H1 (cell line): Measurements from ENCODE around the gene KLHDC8A. TPM values are rescaled to one million over a fixed set of nuclear protein-coding genes. Genes with fewer than 3 reads are reported as not detected.

Experiments
- CTCF ChIA-PET: fragments of 300-600 bp; sonication (Branson Sonifier 250); formaldehyde crosslinking; loops from one replicate; lab custom pipeline; 2021; ENCODE audit not compliant: partially characterized antibody; lab: Charles Lee
- POLR2A ChIA-PET: fragments of 300-600 bp; sonication (Branson Sonifier 250); formaldehyde crosslinking; loops from one replicate; lab custom pipeline; 2021; ENCODE audit warnings: inconsistent platforms; ENCODE audit not compliant: partially characterized antibody; lab: Charles Lee
- DNase-seq, 2 experiments: peaks; one replicate each; pipeline versions ENCODE4 v3.0.0 to v3.0.0-alpha.2; 2010 to 2022; ENCODE audit warnings: low spot score in 2 of 2, low read depth in 1 of 2, mixed read lengths in 1 of 2
- FAIRE-seq: peaks from 2 replicates; lab custom pipeline; 2011; peaks lifted over from hg19 to GRCh38; lab: Jason Lieb, UNC
- H2AFZ ChIP-seq: 2 replicates; pipeline ENCODE4 v1.8.1; 2012; ENCODE audit warnings: low read length, inconsistent platforms
- H2AK5ac ChIP-seq: 2 replicates; pipeline ENCODE4 v1.6.1; 2013; ENCODE audit warnings: low read depth, low read length
- H2BK120ac ChIP-seq: replicated peaks from 2 replicates; pipeline ENCODE3; 2013; ENCODE audit warnings: low read depth, low read length, inconsistent platforms
- H2BK12ac ChIP-seq: 2 replicates; pipeline ENCODE4 v1.6.1; 2013; ENCODE audit warnings: low read depth, low read length
- H2BK15ac ChIP-seq: 2 replicates; pipeline ENCODE4 v1.6.1; 2013; ENCODE audit warnings: low read length
- H2BK20ac ChIP-seq: 2 replicates; pipeline ENCODE4 v1.6.1; 2013; ENCODE audit warnings: low read length
- H2BK5ac ChIP-seq: 2 replicates; pipeline ENCODE4 v1.6.1; 2013; ENCODE audit warnings: low read depth, low read length
- H3K14ac ChIP-seq: 2 replicates; pipeline ENCODE4 v1.6.1; 2013; ENCODE audit warnings: inconsistent platforms; ENCODE audit not compliant: insufficient read length
- H3K18ac ChIP-seq: 2 replicates; pipeline ENCODE4 v1.6.1; 2013; ENCODE audit warnings: low read length; ENCODE audit errors: extremely low read depth
- H3K23ac ChIP-seq: 2 replicates; pipeline ENCODE4 v1.6.1; 2013; ENCODE audit warnings: inconsistent platforms; ENCODE audit not compliant: insufficient read length
- H3K23me2 ChIP-seq: 2 replicates; pipeline ENCODE4 v1.6.1; 2013; ENCODE audit warnings: low read depth, low read length
- H3K27ac ChIP-seq: 2 replicates; pipeline ENCODE4 v1.6.1; 2011; ENCODE audit warnings: low read depth, low read length, inconsistent platforms
- H3K27me3 ChIP-seq, 4 experiments: replicated peaks in 1 of 4; 1 replicate in 1 of 4; 2 replicates in 3 of 4; pipeline versions ENCODE4 v1.6.1 to v1.8.1; 2011 to 2013; ENCODE audit warnings: low read length in 3 of 4, mild to moderate bottlenecking in 3 of 4, inconsistent platforms in 2 of 4, mixed read lengths in 2 of 4, moderate library complexity in 1 of 4; ENCODE audit not compliant: control insufficient read depth in 3 of 4, insufficient read depth in 3 of 4; ENCODE audit errors: extremely low read depth in 1 of 4
- H3K36me3 ChIP-seq, 4 experiments: 2 replicates each; pipeline versions ENCODE4 v1.6.1 to v1.8.1; 2011 to 2013; ENCODE audit warnings: mild to moderate bottlenecking in 4 of 4, low read length in 3 of 4, moderate library complexity in 2 of 4, control low read depth in 1 of 4, inconsistent platforms in 1 of 4; ENCODE audit not compliant: insufficient read depth in 4 of 4, control insufficient read depth in 2 of 4
- H3K4ac ChIP-seq: replicated peaks from 2 replicates; pipeline ENCODE3; 2013; ENCODE audit warnings: low read length, low read depth, mixed read lengths, inconsistent platforms; ENCODE audit not compliant: insufficient read length
- H3K4me1 ChIP-seq, 4 experiments: replicated peaks in 1 of 4; 1 replicate in 1 of 4; 2 replicates in 3 of 4; pipeline versions ENCODE4 v1.6.1 to v1.8.1; 2011 to 2013; ENCODE audit warnings: low read length in 3 of 4, inconsistent platforms in 2 of 4, mixed read lengths in 1 of 4; ENCODE audit not compliant: insufficient read depth in 4 of 4, control insufficient read depth in 3 of 4
- H3K4me2 ChIP-seq, 2 experiments: 2 replicates each; pipeline versions ENCODE4 v1.6.1 to v1.8.1; 2011 to 2013; ENCODE audit warnings: low read depth in 2 of 2, low read length in 2 of 2, control low read depth in 1 of 2, inconsistent platforms in 1 of 2, mild to moderate bottlenecking in 1 of 2; ENCODE audit not compliant: insufficient read depth in 1 of 2
- H3K4me3 ChIP-seq, 4 experiments: fragments of 200-600, 300-600 bp in 1 of 4; sonication (generic), shearing (Covaris generic), sonication (Bioruptor Twin) in 1 of 4; 2 replicates each; pipeline versions ENCODE4 v1.5.1 to v1.8.1; 2011 to 2016; ENCODE audit warnings: low read length in 4 of 4, low read depth in 3 of 4, control low read depth in 2 of 4, inconsistent platforms in 2 of 4, mild to moderate bottlenecking in 2 of 4, mixed read lengths in 1 of 4, moderate library complexity in 1 of 4; ENCODE audit not compliant: insufficient read depth in 2 of 4; ENCODE audit errors: extremely low read depth in 1 of 4
- H3K56ac ChIP-seq: replicated peaks from 2 replicates; pipeline ENCODE3; 2013; ENCODE audit warnings: low read depth, mild to moderate bottlenecking, mixed read lengths, low read length, inconsistent platforms; ENCODE audit not compliant: insufficient read length
- H3K79me1 ChIP-seq: 2 replicates; pipeline ENCODE4 v1.6.1; 2013; ENCODE audit warnings: low read depth, low read length, control low read depth
- H3K79me2 ChIP-seq, 2 experiments: 2 replicates each; pipeline versions ENCODE4 v1.6.1 to v1.8.1; 2012 to 2013; ENCODE audit warnings: low read length in 2 of 2, mild to moderate bottlenecking in 2 of 2, inconsistent platforms in 1 of 2; ENCODE audit not compliant: insufficient read depth in 2 of 2, control insufficient read depth in 1 of 2
- H3K9ac ChIP-seq, 4 experiments: replicated peaks in 1 of 4; 1 replicate in 1 of 4; 2 replicates in 3 of 4; pipeline versions ENCODE4 v1.6.1 to v1.8.1; 2011 to 2013; ENCODE audit warnings: low read depth in 3 of 4, low read length in 3 of 4, control low read depth in 2 of 4, mild to moderate bottlenecking in 2 of 4, moderate library complexity in 2 of 4, inconsistent platforms in 1 of 4; ENCODE audit errors: extremely low read depth in 1 of 4
- H3K9me3 ChIP-seq, 2 experiments: 2 replicates each; pipeline versions ENCODE4 v1.6.1 to v1.8.1; 2012 to 2013; ENCODE audit warnings: mild to moderate bottlenecking in 2 of 2, moderate library complexity in 2 of 2, control low read depth in 1 of 2, inconsistent platforms in 1 of 2, low read depth in 1 of 2, low read length in 1 of 2, mixed read lengths in 1 of 2; ENCODE audit not compliant: insufficient read depth in 2 of 2
- H4K20me1 ChIP-seq, 2 experiments: replicated peaks in 1 of 2; 2 replicates each; pipeline versions ENCODE3 to v1.8.1; 2011 to 2013; ENCODE audit warnings: inconsistent platforms in 2 of 2, low read length in 2 of 2, mild to moderate bottlenecking in 1 of 2; ENCODE audit not compliant: insufficient read depth in 2 of 2, control insufficient read depth in 1 of 2
- H4K5ac ChIP-seq: 2 replicates; pipeline ENCODE4 v1.6.1; 2013; ENCODE audit warnings: low read length, low read depth, mixed read lengths, inconsistent platforms; ENCODE audit not compliant: insufficient read length
- H4K8ac ChIP-seq: 2 replicates; pipeline ENCODE4 v1.8.0; 2013; ENCODE audit warnings: mild to moderate bottlenecking, moderate library complexity, low read length, inconsistent platforms; ENCODE audit not compliant: insufficient read depth; ENCODE audit errors: extremely low read depth
- H4K91ac ChIP-seq: replicated peaks from 2 replicates; pipeline ENCODE3; 2013; ENCODE audit warnings: low read length, mixed read lengths, inconsistent platforms; ENCODE audit not compliant: insufficient read length
- CHD1 ChIP-seq: IDR thresholded peaks from 2 replicates; pipeline ENCODE4 v1.6.1; 2012; ENCODE audit warnings: low read depth, low read length, improper control_type of control experiment
- CREB1 ChIP-seq: IDR thresholded peaks from 2 replicates; pipeline ENCODE4 v1.6.1; 2012; ENCODE audit warnings: inconsistent platforms
- GTF2F1 ChIP-seq: IDR thresholded peaks from 2 replicates; pipeline ENCODE4 v1.6.1; 2012; ENCODE audit warnings: low read depth, low read length, improper control_type of control experiment, borderline replicate concordance
- JUND ChIP-seq: IDR thresholded peaks from 2 replicates; pipeline ENCODE4 v1.6.1; 2011; ENCODE audit warnings: mild to moderate bottlenecking, improper control_type of control experiment, low read length
- NANOG ChIP-seq: IDR thresholded peaks from 2 replicates; pipeline ENCODE4 v1.6.1; 2011; ENCODE audit warnings: low read length, low read depth, mild to moderate bottlenecking, inconsistent platforms; ENCODE audit not compliant: insufficient read depth, poor library complexity, severe bottlenecking
- POLR2AphosphoS5 ChIP-seq: IDR thresholded peaks from 2 replicates; pipeline ENCODE4 v1.6.1; 2011; ENCODE audit warnings: low read depth, low read length
- SP1 ChIP-seq: IDR thresholded peaks from 2 replicates; pipeline ENCODE4 v1.6.1; 2011; ENCODE audit warnings: low read depth, low read length
- TEAD4 ChIP-seq: IDR thresholded peaks from 2 replicates; pipeline ENCODE4 v1.6.1; 2012; ENCODE audit warnings: low read depth, low read length, inconsistent platforms, mixed read lengths
- WGBS, 2 experiments: shearing (Covaris generic) in 1 of 2; methylation state at CpG; one replicate each; pipeline versions ENCODE4 v1.1.6 to v1.1.7; 2013 to 2015; ENCODE audit warnings: low lambda C conversion rate in 2 of 2, mixed read lengths in 2 of 2, inconsistent platforms in 1 of 2, low coverage in 1 of 2, missing lambda C conversion rate in 1 of 2; ENCODE audit not compliant: insufficient replicate concordance in 2 of 2, insufficient coverage in 1 of 2, insufficient read length in 1 of 2; ENCODE audit errors: extremely low coverage in 1 of 2, missing lambda C conversion rate in 1 of 2; 5-methylcytosine and 5-hydroxymethylcytosine counted together
- polyA plus RNA-seq, 7 experiments: library from polyadenylated mRNA; depleted of rRNA in 3 of 7; stranded (reverse) in 5 of 7; unstranded in 2 of 7; fragments of >200 nt in 5 of 7; fragments of 200-250 nt in 2 of 7; gene quantifications; 1 replicate in 5 of 7; 2 replicates in 1 of 7; 4 replicates in 1 of 7; pipeline versions ENCODE4 v1.2.1 to v1.2.3, GENCODE V29; 2011 to 2013; ENCODE audit warnings: missing spikeins in 2 of 7, mixed read lengths in 2 of 7
- total RNA-seq: library from RNA; stranded (reverse); fragmentation: NEBNext Ultra II Directional; extraction: Animal tissue kit (Norgen Biotek cat#: 25700); gene quantifications from 2 replicates; pipeline ENCODE4 v1.2.1, GENCODE V29; 2021
- TF ChIP-seq, protein P1 (sequence below), 3 experiments: IDR thresholded peaks; 1 replicate in 2 of 3; 2 replicates in 1 of 3; pipeline versions ENCODE4 v1.5.1 to v1.6.1; 2011; ENCODE audit warnings: low read length in 3 of 3, mild to moderate bottlenecking in 3 of 3, inconsistent platforms in 2 of 3, low read depth in 1 of 3, moderate library complexity in 1 of 3; ENCODE audit not compliant: insufficient read depth in 1 of 3; ENCODE audit errors: control extremely low read depth in 1 of 3

The KLHDC8A gene
- total and polyA plus RNA-seq, 2 of the 8 experiments (the other 6 are each of a cell fraction or from before 2014, with no cell fraction given): 1.9 to 3.4 TPM

DNA sequence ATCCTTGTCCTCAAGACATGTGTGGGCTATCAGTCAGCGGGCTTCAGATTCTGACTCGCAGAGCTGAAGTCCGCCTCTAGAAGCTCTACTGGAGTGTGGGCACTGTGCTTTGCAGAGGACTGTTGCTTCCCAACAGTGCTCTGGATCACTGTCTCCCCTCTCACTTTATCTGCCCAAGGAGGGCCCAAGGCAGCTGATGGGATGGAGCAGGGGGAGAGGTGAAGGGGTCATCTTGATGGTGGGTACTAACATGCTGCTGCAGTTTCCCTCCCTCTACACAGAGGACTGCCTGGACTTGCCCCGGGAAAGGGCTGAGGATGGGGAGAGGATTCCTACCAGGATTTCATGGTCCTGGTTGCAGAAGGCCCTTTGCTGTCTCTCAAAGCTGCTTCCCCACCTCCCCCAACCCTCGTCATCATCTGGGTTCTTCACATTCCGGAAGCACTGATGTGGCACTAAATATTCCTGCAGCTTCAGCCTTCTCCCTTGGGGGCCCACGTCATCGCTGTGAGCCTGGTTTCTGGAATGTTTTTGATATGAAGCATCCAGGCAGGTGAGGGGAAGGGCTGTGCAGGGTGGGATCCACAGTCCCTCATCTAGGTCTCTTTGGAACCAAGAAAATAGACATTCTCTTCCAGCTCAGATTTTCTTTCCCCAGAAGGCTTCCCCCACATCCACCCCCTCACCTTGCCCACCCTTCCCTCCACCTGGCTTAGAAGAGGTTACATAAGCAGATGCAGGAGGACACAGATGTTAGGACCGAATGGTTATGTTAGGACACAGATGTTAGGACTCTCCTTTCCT lies 58.3 kb downstream of the KLHDC8A start:
- peaks cover 40 to 60% (median 46%) of the 10 kb centered on the region in 4 experiments for H3K4me1 ChIP-seq
- H3K9me3 ChIP-seq: no peaks in the 10 kb centered on the region
- 64% methylated on average over 9 of the region's 9 CpGs; no CpG with 5 or more reads in 1 of the 2 experiments for WGBS, 2 experiments
- peak overlapping the region; percentile 78; the same call in 1 of the 2 replicates for H2BK15ac ChIP-seq
- peak overlapping the region in 1 of 4 experiments; percentile 13; a peak in 2 of 7 replicates for H3K9ac ChIP-seq
- H2BK5ac ChIP-seq: peak overlapping the region; percentile 96
- peak overlapping the region; percentile 99 for H2AK5ac ChIP-seq
- H3K27me3 ChIP-seq: no peaks in the 10 kb centered on the region; a peak in 1 of 7 replicates
- no peak overlapping the region for H3K56ac ChIP-seq
- H3K4me2 ChIP-seq: no peak overlapping the region; a peak in 1 of 4 replicates
- peak overlapping the region; percentile 4; the same call in 1 of the 2 replicates for H4K8ac ChIP-seq
- no peaks in the 10 kb centered on the region for H4K20me1 ChIP-seq
- H2BK12ac ChIP-seq: peak overlapping the region; percentile 98
- H3K79me1 ChIP-seq: no peaks in the 10 kb centered on the region
- no peak overlapping the region for H3K4me3 ChIP-seq
- peak overlapping the region; percentile 92 for H2BK20ac ChIP-seq
- peak overlapping the region; percentile 96 for H4K91ac ChIP-seq
- no peak overlapping the region for H3K14ac ChIP-seq
- H3K27ac ChIP-seq: peak overlapping the region; percentile 62
- no peak overlapping the region for H4K5ac ChIP-seq
- H3K23me2 ChIP-seq: peaks cover 2% of the 10 kb centered on the region
- H3K36me3 ChIP-seq: peaks cover 4 to 15% (median 6%) of the 10 kb centered on the region in 4 experiments
- no peak overlapping the region for H3K23ac ChIP-seq
- DNase-seq (peak in 1 of 2 experiments; percentile 59), FAIRE-seq (no peak)
- H2AFZ ChIP-seq: no peak overlapping the region
- ChIA-PET POLR2A (interaction anchor here (1.0 to 8.8 kb wide), 12 partner anchors 11 to 151 kb away, joined by 3 to 124 read pairs (median 8); partner anchors contain the start of gene NUAK2), CTCF (interaction anchor here (0.9 to 67.1 kb wide), 5 partner anchors 21 to 56 kb away, joined by 3 to 2424 read pairs (median 3); partner anchors contain the start of gene NUAK2)
- peaks cover 0 to 6% of the 10 kb centered on the region in 2 experiments; a peak in 1 of 4 replicates for H3K79me2 ChIP-seq
- H3K4ac ChIP-seq: peak overlapping the region; percentile 88
- H2BK120ac ChIP-seq: peak overlapping the region; percentile 81
- peak overlapping the region; percentile 60 for H3K18ac ChIP-seq
- TF ChIP-seq JUND: peak; percentile 38; the same call in 1 of the 2 replicates
- peak; percentile 65 for TF ChIP-seq SP1
- TF ChIP-seq POLR2AphosphoS5: peak; percentile 29; the same call in 1 of the 2 replicates
- TF ChIP-seq CREB1: peak; percentile 78
- TF ChIP-seq CHD1: no peak
- no peak for TF ChIP-seq GTF2F1
- TF ChIP-seq NANOG: no peak
- TF ChIP-seq, protein P1, sequence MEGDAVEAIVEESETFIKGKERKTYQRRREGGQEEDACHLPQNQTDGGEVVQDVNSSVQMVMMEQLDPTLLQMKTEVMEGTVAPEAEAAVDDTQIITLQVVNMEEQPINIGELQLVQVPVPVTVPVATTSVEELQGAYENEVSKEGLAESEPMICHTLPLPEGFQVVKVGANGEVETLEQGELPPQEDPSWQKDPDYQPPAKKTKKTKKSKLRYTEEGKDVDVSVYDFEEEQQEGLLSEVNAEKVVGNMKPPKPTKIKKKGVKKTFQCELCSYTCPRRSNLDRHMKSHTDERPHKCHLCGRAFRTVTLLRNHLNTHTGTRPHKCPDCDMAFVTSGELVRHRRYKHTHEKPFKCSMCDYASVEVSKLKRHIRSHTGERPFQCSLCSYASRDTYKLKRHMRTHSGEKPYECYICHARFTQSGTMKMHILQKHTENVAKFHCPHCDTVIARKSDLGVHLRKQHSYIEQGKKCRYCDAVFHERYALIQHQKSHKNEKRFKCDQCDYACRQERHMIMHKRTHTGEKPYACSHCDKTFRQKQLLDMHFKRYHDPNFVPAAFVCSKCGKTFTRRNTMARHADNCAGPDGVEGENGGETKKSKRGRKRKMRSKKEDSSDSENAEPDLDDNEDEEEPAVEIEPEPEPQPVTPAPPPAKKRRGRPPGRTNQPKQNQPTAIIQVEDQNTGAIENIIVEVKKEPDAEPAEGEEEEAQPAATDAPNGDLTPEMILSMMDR (IDR thresholded peaks at IDR 0.05; ENCODE audit: control extremely low read depth in 1 of 3, insufficient read depth in 1 of 3, low read depth in 1 of 3, low read length in 3 of 3): no peak
- peak; percentile 88 for TF ChIP-seq TEAD4
